HepG2 (cell line): ENCODE results near the gene KCNE2.

Experiments
- AKAP8 ChIP-seq: sonication (generic); formaldehyde crosslinking; IDR thresholded peaks from 2 replicates; pipeline ENCODE4 v1.5.1; 2020; ENCODE audit warnings: mild to moderate bottlenecking, missing genetic modification reagents
- CEBPG ChIP-seq: IDR thresholded peaks from 2 replicates; pipeline ENCODE4 v1.6.1; 2016
- CHCHD3 ChIP-seq: sonication (generic); formaldehyde crosslinking; IDR thresholded peaks from 2 replicates; pipeline ENCODE4 v1.8.0; 2022; ENCODE audit warnings: mild to moderate bottlenecking, missing genetic modification reagents, moderate library complexity
- ETV6 ChIP-seq: sonication (generic); formaldehyde crosslinking; conservative IDR thresholded peaks from 2 replicates; pipeline ENCODE4 v1.4.0; 2020; ENCODE audit warnings: missing genetic modification reagents
- NFE2 ChIP-seq: sonication (generic); formaldehyde crosslinking; IDR thresholded peaks from 2 replicates; pipeline ENCODE4 v1.4.0; 2020; ENCODE audit warnings: missing genetic modification reagents
- NFIB ChIP-seq: sonication (generic); formaldehyde crosslinking; IDR thresholded peaks from 2 replicates; pipeline ENCODE4 v1.9.0; 2021; ENCODE audit warnings: missing genetic modification reagents, mild to moderate bottlenecking, borderline replicate concordance
- NRL ChIP-seq: sonication (generic); formaldehyde crosslinking; IDR thresholded peaks from 2 replicates; pipeline ENCODE4 v1.5.0; 2020; ENCODE audit warnings: missing genetic modification reagents, mild to moderate bottlenecking, moderate library complexity, borderline replicate concordance
- PTBP1 ChIP-seq: fragments of 200-400 bp; formaldehyde crosslinking; IDR thresholded peaks from 2 replicates; pipeline ENCODE4 v1.6.1; 2018; ENCODE audit warnings: low read length, low read depth; ENCODE audit not compliant: poor library complexity, severe bottlenecking
- RAD21 ChIP-seq: fragments of 450-650 bp; formaldehyde crosslinking; IDR thresholded peaks from 2 replicates; pipeline ENCODE4 v1.5.0; 2020; ENCODE audit warnings: mild to moderate bottlenecking
- RNF2 ChIP-seq: fragments of 450-650 bp; conservative IDR thresholded peaks from 2 replicates; pipeline ENCODE4 v1.6.1; 2016; ENCODE audit warnings: low read depth
- TFAP4 ChIP-seq: sonication (generic); IDR thresholded peaks from 2 replicates; pipeline ENCODE4 v1.6.1; 2016; ENCODE audit warnings: low read depth, borderline replicate concordance
- ZNF441 ChIP-seq: sonication (generic); formaldehyde crosslinking; IDR thresholded peaks from 2 replicates; pipeline ENCODE4 v1.7.0; 2021; ENCODE audit warnings: missing genetic modification reagents, borderline replicate concordance
- ZNF607 ChIP-seq: sonication (generic); formaldehyde crosslinking; IDR thresholded peaks from 2 replicates; pipeline ENCODE4 v1.5.1; 2020; ENCODE audit warnings: missing genetic modification reagents, mild to moderate bottlenecking, borderline replicate concordance
- ZNF775 ChIP-seq: sonication (generic); formaldehyde crosslinking; IDR thresholded peaks from 2 replicates; pipeline ENCODE4 v1.4.0; 2020; ENCODE audit warnings: missing genetic modification reagents, mild to moderate bottlenecking, moderate library complexity, borderline replicate concordance

GRCh38 chr21:34336756-34337391, 26.9 kb upstream of the KCNE2 start:
- TF ChIP-seq RAD21, result no peak
- no peak for TF ChIP-seq CEBPG (CRISPR knock-in tag)
- TF ChIP-seq AKAP8 (CRISPR knock-in tag), result no peak
- no peak for TF ChIP-seq ETV6 (CRISPR knock-in tag)
- no peak for TF ChIP-seq ZNF775 (CRISPR knock-in tag)
- TF ChIP-seq RNF2, result no peak
- TF ChIP-seq PTBP1, result no peak
- no peak for TF ChIP-seq TFAP4
- no peak for TF ChIP-seq NFE2 (CRISPR knock-in tag)
- no peak for TF ChIP-seq ZNF607 (CRISPR knock-in tag)
- no peak for TF ChIP-seq CHCHD3 (CRISPR knock-in tag)
- no peak for TF ChIP-seq NRL (CRISPR knock-in tag)
- no peak for TF ChIP-seq ZNF441 (CRISPR knock-in tag)
- no peak for TF ChIP-seq NFIB (CRISPR knock-in tag)
